ENCODE data around the gene MAP3K1.

DNA sequence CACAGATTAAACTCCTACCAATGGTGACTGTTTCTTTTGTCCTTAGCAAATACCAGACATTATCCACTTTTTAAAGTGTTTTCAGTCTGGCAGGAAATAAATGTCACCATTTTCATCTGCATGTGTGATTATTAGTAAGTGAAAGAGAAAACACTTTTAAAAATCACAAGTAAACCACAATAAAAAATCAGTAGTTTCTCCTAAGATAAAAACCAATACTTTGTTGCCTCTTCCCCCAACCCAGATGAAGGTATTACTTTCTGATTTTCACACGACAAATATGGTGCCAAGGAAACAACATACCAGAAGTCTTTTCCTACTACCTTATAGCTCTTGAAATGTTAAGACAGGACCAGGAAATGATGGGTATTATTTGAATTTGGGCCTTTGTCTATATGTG, 11.5 kb upstream of the MAP3K1 start:
- TF ChIP-seq, protein P1, sequence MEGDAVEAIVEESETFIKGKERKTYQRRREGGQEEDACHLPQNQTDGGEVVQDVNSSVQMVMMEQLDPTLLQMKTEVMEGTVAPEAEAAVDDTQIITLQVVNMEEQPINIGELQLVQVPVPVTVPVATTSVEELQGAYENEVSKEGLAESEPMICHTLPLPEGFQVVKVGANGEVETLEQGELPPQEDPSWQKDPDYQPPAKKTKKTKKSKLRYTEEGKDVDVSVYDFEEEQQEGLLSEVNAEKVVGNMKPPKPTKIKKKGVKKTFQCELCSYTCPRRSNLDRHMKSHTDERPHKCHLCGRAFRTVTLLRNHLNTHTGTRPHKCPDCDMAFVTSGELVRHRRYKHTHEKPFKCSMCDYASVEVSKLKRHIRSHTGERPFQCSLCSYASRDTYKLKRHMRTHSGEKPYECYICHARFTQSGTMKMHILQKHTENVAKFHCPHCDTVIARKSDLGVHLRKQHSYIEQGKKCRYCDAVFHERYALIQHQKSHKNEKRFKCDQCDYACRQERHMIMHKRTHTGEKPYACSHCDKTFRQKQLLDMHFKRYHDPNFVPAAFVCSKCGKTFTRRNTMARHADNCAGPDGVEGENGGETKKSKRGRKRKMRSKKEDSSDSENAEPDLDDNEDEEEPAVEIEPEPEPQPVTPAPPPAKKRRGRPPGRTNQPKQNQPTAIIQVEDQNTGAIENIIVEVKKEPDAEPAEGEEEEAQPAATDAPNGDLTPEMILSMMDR (IDR thresholded peaks at IDR 0.05), result no peak
- no peak for TF ChIP-seq POLR2A (IDR thresholded peaks at IDR 0.05)

Measured in esophagus squamous epithelium (tissue), 4 donors.